A549 (cell line): Measurements from ENCODE around the gene NMT1. TPM values are rescaled to one million over a fixed set of nuclear protein-coding genes. Genes with fewer than 3 reads are reported as not detected.

ENCODE experiments used
- ATAC-seq, 2 experiments: fragments of 200-7000 bp in 1 of 2; fragments of >200 bp in 1 of 2; cut with Nextera tagmentation in 1 of 2; cut with Tn5 transposase in 1 of 2; 3 replicates each; pipeline versions ENCODE4 v1.8.0 to v1.9.1; 2018 to 2020; ENCODE audit warnings: mild to moderate bottlenecking in 1 of 2, moderate library complexity in 1 of 2
- CTCF ChIA-PET: fragments of 300-600 bp; sonication (Branson Sonifier 250); formaldehyde crosslinking; extraction: SDS; loops from one replicate; lab custom pipeline; 2021; ENCODE audit warnings: antibody characterized with exemption, inconsistent platforms; lab: Yijun Ruan, JAX
- POLR2A ChIA-PET: fragments of 350-600 bp; formaldehyde crosslinking; extraction: SDS; loops from one replicate; lab custom pipeline; 2021; ENCODE audit warnings: antibody characterized with exemption, inconsistent platforms; lab: Yijun Ruan, JAX
- DNase-seq, 2 experiments: peaks; one replicate each; pipeline versions ENCODE4 v3.0.0 to v3.0.0-alpha.2; 2011 to 2016; ENCODE audit warnings: low read depth in 1 of 2, low spot score in 1 of 2
- FAIRE-seq: peaks from 2 replicates; lab custom pipeline; 2011; peaks lifted over from hg19 to GRCh38; lab: Jason Lieb, UNC
- H3K27ac ChIP-seq, 2 experiments: fragments of >200 bp; sonication (Bioruptor Twin); formaldehyde crosslinking; 3 replicates each; pipeline ENCODE4 v1.5.1; 2016 to 2017
- H3K4me1 ChIP-seq: fragments of >200 bp; sonication (Bioruptor Twin); formaldehyde crosslinking; 3 replicates; pipeline ENCODE4 v1.6.1; 2016
- H3K4me2 ChIP-seq: fragments of >200 bp; sonication (Bioruptor Twin); formaldehyde crosslinking; 3 replicates; pipeline ENCODE4 v1.6.1; 2016
- H3K4me3 ChIP-seq: fragments of >200 bp; sonication (Bioruptor Twin); formaldehyde crosslinking; 3 replicates; pipeline ENCODE4 v1.5.1; 2016
- H3K9me3 ChIP-seq: fragments of >200 bp; sonication (Bioruptor Twin); formaldehyde crosslinking; 3 replicates; pipeline ENCODE4 v1.6.1; 2016
- CBX8 ChIP-seq: fragments of 200-600 bp; sonication (generic); IDR thresholded peaks from 2 replicates; pipeline ENCODE4 v1.6.1; 2016
- EHF ChIP-seq: fragments of 250-450 bp; sonication (Bioruptor Pico); IDR thresholded peaks from 2 replicates; pipeline ENCODE4 v1.5.0; 2020; ENCODE audit warnings: mild to moderate bottlenecking
- EHMT2 ChIP-seq: fragments of 200-600 bp; sonication (generic); IDR thresholded peaks from 2 replicates; pipeline ENCODE4 v1.6.1; 2016; ENCODE audit warnings: antibody characterized with exemption, low read depth, mild to moderate bottlenecking, moderate library complexity
- EP300 ChIP-seq, 2 experiments: fragments of >200 bp; sonication (Bioruptor Twin); formaldehyde crosslinking; IDR thresholded peaks; 2 replicates in 1 of 2; 3 replicates in 1 of 2; pipeline ENCODE4 v1.6.1; 2016 to 2017
- GATA3 ChIP-seq: IDR thresholded peaks from 2 replicates; pipeline ENCODE4 v1.6.1; 2012; ENCODE audit warnings: borderline replicate concordance
- HEYL ChIP-seq: fragments of 250-450 bp; sonication (Bioruptor Pico); IDR thresholded peaks from 2 replicates; pipeline ENCODE4 v1.8.0; 2021; ENCODE audit warnings: mild to moderate bottlenecking, moderate library complexity
- HOXB5 ChIP-seq: fragments of 250-450 bp; sonication (Bioruptor Pico); IDR thresholded peaks from 2 replicates; pipeline ENCODE4 v1.5.0; 2020; ENCODE audit warnings: mild to moderate bottlenecking, moderate library complexity
- JUN ChIP-seq, 2 experiments: fragments of >200 bp; sonication (Bioruptor Twin); formaldehyde crosslinking; IDR thresholded peaks; 2 replicates in 1 of 2; 3 replicates in 1 of 2; pipeline ENCODE4 v1.6.1; 2016 to 2017
- NFE2L2 ChIP-seq: fragments of 150-350 bp; conservative IDR thresholded peaks from 2 replicates; pipeline ENCODE4 v1.6.1; 2014; ENCODE audit warnings: low read length
- NR3C1 ChIP-seq: fragments of >200 bp; sonication (Bioruptor Twin); formaldehyde crosslinking; IDR thresholded peaks from 3 replicates; pipeline ENCODE4 v1.6.1; 2017
- POLR2A ChIP-seq: IDR thresholded peaks from 2 replicates; pipeline ENCODE4 v1.6.1; 2012; ENCODE audit warnings: mild to moderate bottlenecking, low read length
- RCOR1 ChIP-seq: fragments of 150-350 bp; IDR thresholded peaks from 2 replicates; pipeline ENCODE4 v1.6.1; 2014; ENCODE audit warnings: antibody characterized with exemption, low read length, low read depth
- RNF2 ChIP-seq: fragments of 200-600 bp; sonication (generic); IDR thresholded peaks from 2 replicates; pipeline ENCODE4 v1.6.1; 2016; ENCODE audit warnings: low read depth, mild to moderate bottlenecking, antibody characterized with exemption, moderate library complexity, borderline replicate concordance
- WGBS: methylation state at CpG from one replicate; pipeline ENCODE4 v1.1.6; 2017; ENCODE audit errors: missing lambda C conversion rate; 5-methylcytosine and 5-hydroxymethylcytosine counted together
- polyA plus RNA-seq, 4 experiments: library from polyadenylated mRNA; depleted of rRNA in 3 of 4; stranded (reverse); fragments of >200 nt; fragmentation: RNase III in 1 of 4; extraction: RNeasy Plus Mini Kit Qiagen cat#74134 plus additional on column Dnase treatment in 1 of 4; gene quantifications; 2 replicates in 3 of 4; 3 replicates in 1 of 4; pipeline ENCODE4 v1.2.3, GENCODE V29; 2011 to 2017
- TF ChIP-seq, protein P1 (sequence below): fragments of 150-350 bp; IDR thresholded peaks from 2 replicates; pipeline ENCODE4 v1.6.1; 2014; ENCODE audit warnings: low read depth, mild to moderate bottlenecking, low read length
- TF ChIP-seq, protein P2 (sequence below): fragments of 200-600 bp; sonication (generic); IDR thresholded peaks from 2 replicates; pipeline ENCODE4 v1.6.1; 2016; ENCODE audit warnings: antibody characterized with exemption, mild to moderate bottlenecking, moderate library complexity
- TF ChIP-seq, protein P3 (sequence below): fragments of 250-450 bp; sonication (Bioruptor Pico); IDR thresholded peaks from 2 replicates; pipeline ENCODE4 v1.5.0; 2020; ENCODE audit warnings: low read depth, mild to moderate bottlenecking, moderate library complexity
- TF ChIP-seq, protein P4 (sequence below): fragments of 450-650 bp; IDR thresholded peaks from 2 replicates; pipeline ENCODE4 v1.6.1; 2014; ENCODE audit warnings: antibody characterized with exemption
- TF ChIP-seq, protein P5 (sequence below): IDR thresholded peaks from 2 replicates; pipeline ENCODE4 v1.6.1; 2012; ENCODE audit warnings: low read depth, borderline replicate concordance
- TF ChIP-seq, protein P6 (sequence below): IDR thresholded peaks from 2 replicates; pipeline ENCODE4 v1.6.1; 2012
- TF ChIP-seq, protein P7 (sequence below): fragments of >200 bp; sonication (Bioruptor Twin); formaldehyde crosslinking; IDR thresholded peaks from 3 replicates; pipeline ENCODE4 v1.5.1; 2016

Gene NMT1
- polyA plus RNA-seq, 2 of the 4 experiments (the other 2 are of a cell fraction): 82.9 to 270 TPM

DNA sequence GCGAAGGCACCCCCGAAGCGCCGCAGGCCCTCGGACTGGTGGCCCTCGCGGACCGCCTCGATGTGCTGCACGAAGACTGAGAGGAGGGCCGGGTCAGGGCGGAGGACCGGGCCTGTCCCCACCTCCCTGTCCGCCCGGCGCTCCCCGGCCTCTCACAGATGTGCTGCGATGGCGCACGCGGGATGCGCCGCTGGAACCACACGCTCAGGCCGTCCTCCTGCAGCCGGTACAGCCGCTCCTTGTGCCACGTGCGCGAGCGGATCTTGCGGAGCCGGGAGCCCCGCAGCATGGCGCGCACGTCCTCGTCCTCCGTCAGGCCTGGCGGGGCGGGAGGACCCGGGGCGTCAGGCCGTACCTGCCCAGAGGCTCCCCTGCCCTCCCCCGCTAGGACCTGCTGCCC, 59.9 kb downstream of the NMT1 start:
- H3K4me2 ChIP-seq: no peak overlapping the region
- H3K4me3 ChIP-seq: no peak overlapping the region
- FAIRE-seq (no peak), DNase-seq (no peak), ATAC-seq (no peak)
- CTCF ChIA-PET: interaction anchor here (0.5 to 12.0 kb wide), 9 partner anchors 10 to 219 kb away, joined by 3 to 288 read pairs (median 8); partner anchors contain the start of genes ACBD4 and PLCD3
- TF ChIP-seq EP300 (IDR thresholded peaks at IDR 0.05) (no peak), HOXB5 (no peak), CBX8 (no peak), RCOR1 (no peak), JUN (IDR thresholded peaks at IDR 0.05) (no peak), POLR2A (no peak), HEYL (CRISPR knock-in tag) (no peak), RNF2 (no peak), EHF (CRISPR knock-in tag) (no peak), EHMT2 (no peak), NR3C1 (no peak), GATA3 (no peak), NFE2L2 (no peak)
- TF ChIP-seq, protein P1, sequence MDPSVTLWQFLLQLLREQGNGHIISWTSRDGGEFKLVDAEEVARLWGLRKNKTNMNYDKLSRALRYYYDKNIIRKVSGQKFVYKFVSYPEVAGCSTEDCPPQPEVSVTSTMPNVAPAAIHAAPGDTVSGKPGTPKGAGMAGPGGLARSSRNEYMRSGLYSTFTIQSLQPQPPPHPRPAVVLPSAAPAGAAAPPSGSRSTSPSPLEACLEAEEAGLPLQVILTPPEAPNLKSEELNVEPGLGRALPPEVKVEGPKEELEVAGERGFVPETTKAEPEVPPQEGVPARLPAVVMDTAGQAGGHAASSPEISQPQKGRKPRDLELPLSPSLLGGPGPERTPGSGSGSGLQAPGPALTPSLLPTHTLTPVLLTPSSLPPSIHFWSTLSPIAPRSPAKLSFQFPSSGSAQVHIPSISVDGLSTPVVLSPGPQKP: no peak
- TF ChIP-seq, protein P2, sequence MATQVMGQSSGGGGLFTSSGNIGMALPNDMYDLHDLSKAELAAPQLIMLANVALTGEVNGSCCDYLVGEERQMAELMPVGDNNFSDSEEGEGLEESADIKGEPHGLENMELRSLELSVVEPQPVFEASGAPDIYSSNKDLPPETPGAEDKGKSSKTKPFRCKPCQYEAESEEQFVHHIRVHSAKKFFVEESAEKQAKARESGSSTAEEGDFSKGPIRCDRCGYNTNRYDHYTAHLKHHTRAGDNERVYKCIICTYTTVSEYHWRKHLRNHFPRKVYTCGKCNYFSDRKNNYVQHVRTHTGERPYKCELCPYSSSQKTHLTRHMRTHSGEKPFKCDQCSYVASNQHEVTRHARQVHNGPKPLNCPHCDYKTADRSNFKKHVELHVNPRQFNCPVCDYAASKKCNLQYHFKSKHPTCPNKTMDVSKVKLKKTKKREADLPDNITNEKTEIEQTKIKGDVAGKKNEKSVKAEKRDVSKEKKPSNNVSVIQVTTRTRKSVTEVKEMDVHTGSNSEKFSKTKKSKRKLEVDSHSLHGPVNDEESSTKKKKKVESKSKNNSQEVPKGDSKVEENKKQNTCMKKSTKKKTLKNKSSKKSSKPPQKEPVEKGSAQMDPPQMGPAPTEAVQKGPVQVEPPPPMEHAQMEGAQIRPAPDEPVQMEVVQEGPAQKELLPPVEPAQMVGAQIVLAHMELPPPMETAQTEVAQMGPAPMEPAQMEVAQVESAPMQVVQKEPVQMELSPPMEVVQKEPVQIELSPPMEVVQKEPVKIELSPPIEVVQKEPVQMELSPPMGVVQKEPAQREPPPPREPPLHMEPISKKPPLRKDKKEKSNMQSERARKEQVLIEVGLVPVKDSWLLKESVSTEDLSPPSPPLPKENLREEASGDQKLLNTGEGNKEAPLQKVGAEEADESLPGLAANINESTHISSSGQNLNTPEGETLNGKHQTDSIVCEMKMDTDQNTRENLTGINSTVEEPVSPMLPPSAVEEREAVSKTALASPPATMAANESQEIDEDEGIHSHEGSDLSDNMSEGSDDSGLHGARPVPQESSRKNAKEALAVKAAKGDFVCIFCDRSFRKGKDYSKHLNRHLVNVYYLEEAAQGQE: no peak
- TF ChIP-seq, protein P3, sequence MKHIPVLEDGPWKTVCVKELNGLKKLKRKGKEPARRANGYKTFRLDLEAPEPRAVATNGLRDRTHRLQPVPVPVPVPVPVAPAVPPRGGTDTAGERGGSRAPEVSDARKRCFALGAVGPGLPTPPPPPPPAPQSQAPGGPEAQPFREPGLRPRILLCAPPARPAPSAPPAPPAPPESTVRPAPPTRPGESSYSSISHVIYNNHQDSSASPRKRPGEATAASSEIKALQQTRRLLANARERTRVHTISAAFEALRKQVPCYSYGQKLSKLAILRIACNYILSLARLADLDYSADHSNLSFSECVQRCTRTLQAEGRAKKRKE (CRISPR knock-in tag): no peak
- TF ChIP-seq, protein P4, sequence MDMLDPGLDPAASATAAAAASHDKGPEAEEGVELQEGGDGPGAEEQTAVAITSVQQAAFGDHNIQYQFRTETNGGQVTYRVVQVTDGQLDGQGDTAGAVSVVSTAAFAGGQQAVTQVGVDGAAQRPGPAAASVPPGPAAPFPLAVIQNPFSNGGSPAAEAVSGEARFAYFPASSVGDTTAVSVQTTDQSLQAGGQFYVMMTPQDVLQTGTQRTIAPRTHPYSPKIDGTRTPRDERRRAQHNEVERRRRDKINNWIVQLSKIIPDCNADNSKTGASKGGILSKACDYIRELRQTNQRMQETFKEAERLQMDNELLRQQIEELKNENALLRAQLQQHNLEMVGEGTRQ: no peak
- TF ChIP-seq, protein P5, sequence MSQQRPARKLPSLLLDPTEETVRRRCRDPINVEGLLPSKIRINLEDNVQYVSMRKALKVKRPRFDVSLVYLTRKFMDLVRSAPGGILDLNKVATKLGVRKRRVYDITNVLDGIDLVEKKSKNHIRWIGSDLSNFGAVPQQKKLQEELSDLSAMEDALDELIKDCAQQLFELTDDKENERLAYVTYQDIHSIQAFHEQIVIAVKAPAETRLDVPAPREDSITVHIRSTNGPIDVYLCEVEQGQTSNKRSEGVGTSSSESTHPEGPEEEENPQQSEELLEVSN: no peak
- TF ChIP-seq, protein P6, sequence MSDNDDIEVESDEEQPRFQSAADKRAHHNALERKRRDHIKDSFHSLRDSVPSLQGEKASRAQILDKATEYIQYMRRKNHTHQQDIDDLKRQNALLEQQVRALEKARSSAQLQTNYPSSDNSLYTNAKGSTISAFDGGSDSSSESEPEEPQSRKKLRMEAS: no peak
- TF ChIP-seq, protein P7, sequence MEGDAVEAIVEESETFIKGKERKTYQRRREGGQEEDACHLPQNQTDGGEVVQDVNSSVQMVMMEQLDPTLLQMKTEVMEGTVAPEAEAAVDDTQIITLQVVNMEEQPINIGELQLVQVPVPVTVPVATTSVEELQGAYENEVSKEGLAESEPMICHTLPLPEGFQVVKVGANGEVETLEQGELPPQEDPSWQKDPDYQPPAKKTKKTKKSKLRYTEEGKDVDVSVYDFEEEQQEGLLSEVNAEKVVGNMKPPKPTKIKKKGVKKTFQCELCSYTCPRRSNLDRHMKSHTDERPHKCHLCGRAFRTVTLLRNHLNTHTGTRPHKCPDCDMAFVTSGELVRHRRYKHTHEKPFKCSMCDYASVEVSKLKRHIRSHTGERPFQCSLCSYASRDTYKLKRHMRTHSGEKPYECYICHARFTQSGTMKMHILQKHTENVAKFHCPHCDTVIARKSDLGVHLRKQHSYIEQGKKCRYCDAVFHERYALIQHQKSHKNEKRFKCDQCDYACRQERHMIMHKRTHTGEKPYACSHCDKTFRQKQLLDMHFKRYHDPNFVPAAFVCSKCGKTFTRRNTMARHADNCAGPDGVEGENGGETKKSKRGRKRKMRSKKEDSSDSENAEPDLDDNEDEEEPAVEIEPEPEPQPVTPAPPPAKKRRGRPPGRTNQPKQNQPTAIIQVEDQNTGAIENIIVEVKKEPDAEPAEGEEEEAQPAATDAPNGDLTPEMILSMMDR: no peak
- no peaks in the 10 kb centered on the region for H3K9me3 ChIP-seq
- H3K4me1 ChIP-seq: peaks cover 48% of the 10 kb centered on the region
- POLR2A ChIA-PET: interaction anchor here (0.7 kb wide), 1 partner anchor 33 kb away, joined by 3 read pairs; no protein-coding TSS in a partner anchor
- WGBS: 97% methylated on average over 45 of the region's 45 CpGs
- H3K27ac ChIP-seq: peak overlapping the region; percentile 95 to 98; a peak in 5 of 6 replicates
